Body of pancreas (tissue), 4 donors: Measurements from ENCODE around the gene SMIM44. TPM values are rescaled to one million over a fixed set of nuclear protein-coding genes. Genes with fewer than 3 reads are reported as not detected.

Experiments
- ATAC-seq: fragments of 150-250 bp; one replicate; pipeline ENCODE4 v1.9.1; 2016
- DNase-seq, 4 donors: peaks; one replicate each; pipeline ENCODE4 v3.0.0-alpha.2; 2019
- H3K27ac ChIP-seq, 4 donors: fragments of 200-600 bp; sonication (generic); 1 replicate in 3 of 4; 2 replicates in 1 of 4; pipeline versions ENCODE4 v1.5.1 to v1.6.1; 2016 to 2019; ENCODE audit warnings: mild to moderate bottlenecking in 1 of 4, mixed read lengths in 1 of 4, moderate library complexity in 1 of 4
- H3K27me3 ChIP-seq, 2 donors: fragments of 200-600 bp; sonication (generic); one replicate each; pipeline ENCODE4 v1.6.0; 2016; ENCODE audit warnings: mild to moderate bottlenecking in 1 of 2
- H3K36me3 ChIP-seq, 2 donors: fragments of 200-600 bp; sonication (generic); replicated peaks in 1 of 2; 2 replicates each; pipeline ENCODE4 v1.5.1; 2016; ENCODE audit warnings: low read depth in 2 of 2; ENCODE audit not compliant: insufficient read depth in 1 of 2
- H3K4me1 ChIP-seq: fragments of 200-600 bp; sonication (generic); one replicate; pipeline ENCODE4 v1.6.0; 2016
- H3K4me3 ChIP-seq, 2 donors: fragments of 200-600 bp; sonication (generic); 1 replicate in 1 of 2; 2 replicates in 1 of 2; pipeline ENCODE4 v1.5.1; 2016 to 2019
- H3K9me3 ChIP-seq, 3 donors: fragments of 200-600 bp; sonication (generic); 1 replicate in 2 of 3; 2 replicates in 1 of 3; pipeline ENCODE4 v1.5.1; 2016
- POLR2A ChIP-seq, 3 donors: fragments of 450-650 bp; IDR thresholded peaks; one replicate each; pipeline ENCODE4 v1.6.1; 2016; ENCODE audit warnings: antibody characterized with exemption in 3 of 3, mild to moderate bottlenecking in 2 of 3
- WGBS, 2 donors: methylation state at CpG; one replicate each; pipeline ENCODE4 v1.1.5; 2017; 5-methylcytosine and 5-hydroxymethylcytosine counted together
- intact Hi-C: fragments of 100-400 bp; cut with DNase I; formaldehyde crosslinking; loops from one replicate; pipeline ENCODE4 v1.15.1; 2023
- total RNA-seq, 2 donors: library from RNA; depleted of rRNA; stranded (reverse); fragments of >200 nt; gene quantifications; one replicate each; pipeline ENCODE4 v1.1.0, GENCODE V29; 2016
- TF ChIP-seq, protein P1 (sequence below), 7 experiments: fragments of 450-650 bp in 4 of 7; fragments of 200-600 bp in 3 of 7; sonication (generic) in 3 of 7; IDR thresholded peaks; one replicate each; pipeline ENCODE4 v1.5.1; 2016 to 2019; ENCODE audit warnings: antibody characterized with exemption in 7 of 7

SMIM44 gene
- total RNA-seq, 2 donors from 2014 or later = not detected

DNA sequence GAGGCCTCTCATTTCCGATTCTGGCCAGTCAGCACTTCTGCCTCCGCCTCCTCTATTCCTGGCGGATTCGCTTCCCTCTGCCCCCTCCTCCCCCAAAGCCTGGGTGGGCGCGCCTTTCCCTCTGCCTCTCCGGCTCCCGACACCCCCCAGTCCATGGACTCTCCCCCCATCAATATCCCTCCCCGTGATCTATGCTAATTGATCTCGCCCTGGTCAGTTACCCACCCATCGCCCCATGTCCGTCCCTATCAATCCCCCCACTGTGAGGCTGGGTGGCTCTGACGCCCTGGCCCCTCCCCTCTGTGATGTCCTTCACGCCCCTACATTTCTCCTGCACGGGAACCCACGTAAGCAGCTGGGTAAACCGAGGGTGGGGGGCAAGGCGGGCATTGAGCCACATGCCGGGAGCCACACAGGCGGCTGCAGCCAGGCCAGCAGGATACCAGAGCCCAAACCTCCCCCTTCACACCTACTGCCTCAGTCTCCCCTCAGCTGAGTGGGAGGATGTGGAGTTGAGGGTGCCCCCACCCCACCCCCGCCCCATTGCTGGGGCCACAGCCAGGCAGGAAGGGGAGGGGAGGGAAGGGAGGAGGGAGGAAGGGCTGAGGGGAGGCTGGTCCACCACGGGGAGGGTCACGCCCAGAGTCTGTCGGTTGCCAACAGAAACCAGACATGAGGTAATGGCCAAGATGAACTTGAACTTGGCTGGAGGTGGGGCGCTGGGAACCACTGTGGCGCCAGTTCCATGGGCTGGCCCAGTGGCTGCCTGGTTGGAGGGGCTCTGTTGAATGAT lies 24.0 kb downstream of the SMIM44 start:
- H3K27me3 ChIP-seq = no peaks in the 10 kb centered on the region
- no peak for TF ChIP-seq POLR2A (IDR thresholded peaks at IDR 0.05)
- TF ChIP-seq, protein P1, sequence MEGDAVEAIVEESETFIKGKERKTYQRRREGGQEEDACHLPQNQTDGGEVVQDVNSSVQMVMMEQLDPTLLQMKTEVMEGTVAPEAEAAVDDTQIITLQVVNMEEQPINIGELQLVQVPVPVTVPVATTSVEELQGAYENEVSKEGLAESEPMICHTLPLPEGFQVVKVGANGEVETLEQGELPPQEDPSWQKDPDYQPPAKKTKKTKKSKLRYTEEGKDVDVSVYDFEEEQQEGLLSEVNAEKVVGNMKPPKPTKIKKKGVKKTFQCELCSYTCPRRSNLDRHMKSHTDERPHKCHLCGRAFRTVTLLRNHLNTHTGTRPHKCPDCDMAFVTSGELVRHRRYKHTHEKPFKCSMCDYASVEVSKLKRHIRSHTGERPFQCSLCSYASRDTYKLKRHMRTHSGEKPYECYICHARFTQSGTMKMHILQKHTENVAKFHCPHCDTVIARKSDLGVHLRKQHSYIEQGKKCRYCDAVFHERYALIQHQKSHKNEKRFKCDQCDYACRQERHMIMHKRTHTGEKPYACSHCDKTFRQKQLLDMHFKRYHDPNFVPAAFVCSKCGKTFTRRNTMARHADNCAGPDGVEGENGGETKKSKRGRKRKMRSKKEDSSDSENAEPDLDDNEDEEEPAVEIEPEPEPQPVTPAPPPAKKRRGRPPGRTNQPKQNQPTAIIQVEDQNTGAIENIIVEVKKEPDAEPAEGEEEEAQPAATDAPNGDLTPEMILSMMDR (IDR thresholded peaks at IDR 0.05) = no peak
- WGBS, 2 donors = 56 to 63% methylated on average over 19 to 23 of the region's 26 CpGs
- intact Hi-C loops = no loop called here
- no peak overlapping the region for H3K4me3 ChIP-seq
- peak overlapping the region; percentile 66 to 79 (median 72) for H3K27ac ChIP-seq
- DNase-seq (peak; percentile 83 to 90 (median 90)), ATAC-seq (peak; percentile 89)
- peaks cover 31% of the 10 kb centered on the region for H3K4me1 ChIP-seq
- H3K36me3 ChIP-seq = peaks cover 8 to 21% of the 10 kb centered on the region in 2 donors
- no peaks in the 10 kb centered on the region for H3K9me3 ChIP-seq

DNA sequence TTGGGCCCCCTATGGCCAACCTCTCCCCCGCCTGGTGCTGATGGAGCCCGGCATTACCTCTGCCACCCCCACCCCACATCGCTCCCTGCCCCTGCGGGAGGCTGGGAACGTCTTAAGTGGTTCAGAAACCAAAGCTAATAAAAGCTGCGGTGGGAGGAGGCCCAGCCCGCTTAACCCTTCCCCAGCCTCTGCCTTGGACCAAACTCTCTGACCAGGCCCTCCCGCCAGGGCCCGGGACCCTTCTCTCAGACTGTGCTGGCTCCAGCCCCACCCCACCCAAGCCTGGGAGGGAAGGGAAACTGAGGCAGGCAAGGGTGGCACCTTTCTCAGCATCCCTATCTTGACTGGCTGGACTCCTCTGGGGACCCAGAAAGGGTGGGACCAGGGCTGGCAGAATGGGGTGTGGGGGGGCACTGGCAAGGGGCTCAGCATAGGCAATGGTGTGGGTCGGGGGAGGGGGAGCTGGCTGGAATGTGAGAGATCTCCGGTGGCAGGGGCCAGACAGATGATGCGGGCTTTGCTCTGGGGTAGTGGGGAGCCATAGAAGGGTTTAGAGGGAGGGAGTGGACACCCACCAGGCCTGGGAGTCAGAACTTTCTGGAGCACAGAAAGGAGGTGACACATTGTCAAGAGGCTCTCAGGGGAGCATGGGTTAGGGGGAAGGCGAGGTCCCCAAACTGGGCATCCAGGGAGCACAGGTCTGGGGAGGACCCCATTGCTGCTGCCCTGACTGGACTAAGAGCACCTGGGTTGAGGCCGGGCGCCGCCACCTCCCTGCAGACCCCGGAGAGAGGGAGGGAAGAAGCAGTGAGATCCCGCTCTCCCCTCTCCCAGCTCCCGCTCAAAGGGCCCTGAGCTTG lies 24.8 kb downstream of the SMIM44 start:
- H3K27me3 ChIP-seq = no peaks in the 10 kb centered on the region
- peaks cover 31% of the 10 kb centered on the region for H3K4me1 ChIP-seq
- intact Hi-C loops = no loop called here
- no peak overlapping the region for H3K4me3 ChIP-seq
- DNase-seq (no peak), ATAC-seq (no peak)
- H3K9me3 ChIP-seq = no peaks in the 10 kb centered on the region
- 71 to 76% methylated on average over 9 to 19 of the region's 19 CpGs for WGBS, 2 donors
- peaks cover 8 to 22% of the 10 kb centered on the region in 2 donors for H3K36me3 ChIP-seq
- H3K27ac ChIP-seq = peak overlapping the region; percentile 66 to 79 (median 72)
- TF ChIP-seq, protein P1 (IDR thresholded peaks at IDR 0.05) = no peak
- TF ChIP-seq POLR2A (IDR thresholded peaks at IDR 0.05) = peak in 1 of 3 donors; percentile 3

DNA sequence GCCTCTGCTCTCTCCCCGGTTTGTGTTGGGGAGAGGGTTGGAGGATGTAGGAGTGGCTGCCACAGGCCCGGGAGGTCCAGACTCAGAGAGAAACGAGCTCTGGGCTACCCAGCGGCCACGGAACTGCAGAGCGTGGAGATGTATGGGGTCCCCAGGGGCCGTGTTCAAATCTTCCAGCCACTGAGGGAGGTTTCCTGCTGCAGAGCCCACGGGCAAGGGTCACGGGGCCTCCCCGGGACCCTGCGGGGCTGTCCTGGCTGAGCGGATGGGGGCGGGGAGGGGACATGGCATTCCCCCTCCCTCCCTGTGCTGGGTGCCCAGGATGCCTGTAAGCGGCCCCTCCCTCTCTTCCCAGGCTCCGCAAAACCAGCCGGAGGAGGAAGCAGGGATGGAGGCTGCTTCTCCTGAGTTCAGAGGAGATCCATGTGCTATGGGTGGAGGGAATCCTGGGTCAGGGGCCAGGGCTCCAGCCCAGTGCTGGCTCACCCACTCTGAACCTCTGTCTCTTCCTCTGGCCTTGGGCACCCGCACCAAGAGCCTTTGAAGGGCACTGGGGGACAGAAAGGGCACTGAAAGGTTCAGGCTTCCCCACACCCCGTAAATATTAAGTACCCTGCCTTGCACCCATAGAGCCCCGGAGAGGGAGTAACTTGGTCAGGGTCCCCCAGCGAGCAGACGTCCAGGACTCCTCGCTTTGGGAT lies 25.6 kb downstream of the SMIM44 start:
- 75 to 91% methylated on average over 7 to 21 of the region's 22 CpGs for WGBS, 2 donors
- Histone ChIP-seq H3K36me3 (peaks cover 13 to 27% of the 10 kb centered on the region in 2 donors), H3K4me1 (peaks cover 31% of the 10 kb centered on the region), H3K9me3 (no peaks in the 10 kb centered on the region), H3K27me3 (no peaks in the 10 kb centered on the region), H3K4me3 (no peak overlapping the region), H3K27ac (peak overlapping the region in 3 of 4 donors; percentile 71 to 79 (median 74))
- ATAC-seq = no peak
- TF ChIP-seq, protein P1 (IDR thresholded peaks at IDR 0.05) = no peak
- no peak for TF ChIP-seq POLR2A (IDR thresholded peaks at IDR 0.05)
- no peak for DNase-seq
- intact Hi-C loops = no loop called here

DNA sequence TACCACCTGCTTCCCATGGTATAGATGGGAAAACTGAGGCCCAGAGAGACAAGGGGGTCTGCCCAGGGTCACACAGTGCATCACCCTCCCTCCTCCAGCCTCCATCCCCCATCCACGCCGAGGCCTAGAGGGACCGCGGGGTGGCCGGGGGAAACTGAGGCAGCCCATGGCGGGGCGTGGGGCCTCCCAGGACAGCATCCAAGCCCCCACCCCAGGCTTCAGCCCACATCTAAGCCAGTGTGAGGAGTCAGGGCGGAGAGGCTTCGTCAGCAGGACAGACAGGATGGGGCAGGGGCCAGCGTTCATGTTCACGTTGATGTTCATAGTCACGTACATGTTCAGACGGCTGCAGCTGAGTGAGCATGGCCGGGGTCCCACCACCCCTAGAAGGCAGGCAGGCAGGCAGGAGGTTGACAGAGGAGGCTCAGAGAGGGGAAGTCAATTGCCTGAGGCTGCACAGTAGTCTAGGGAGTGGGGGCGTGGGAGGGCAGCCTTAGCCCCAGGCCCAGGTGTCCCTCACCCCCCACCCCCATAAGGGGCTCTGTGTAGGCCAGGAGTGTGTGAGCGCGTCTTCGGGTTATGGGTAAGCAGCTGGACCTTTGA lies 26.2 kb downstream of the SMIM44 start:
- intact Hi-C loops = no loop called here
- Histone ChIP-seq H3K9me3 (no peaks in the 10 kb centered on the region), H3K36me3 (peaks cover 18 to 29% of the 10 kb centered on the region in 2 donors), H3K27me3 (no peaks in the 10 kb centered on the region), H3K27ac (peak overlapping the region in 3 of 4 donors; percentile 71 to 79 (median 74)), H3K4me3 (no peak overlapping the region), H3K4me1 (peaks cover 31% of the 10 kb centered on the region)
- no peak for DNase-seq
- WGBS, 2 donors = 80 to 82% methylated on average over 13 to 17 of the region's 18 CpGs
- ATAC-seq = no peak
- TF ChIP-seq, protein P1 (IDR thresholded peaks at IDR 0.05) = no peak
- no peak for TF ChIP-seq POLR2A (IDR thresholded peaks at IDR 0.05)
